ENCODE measurements around the gene PEX14. TPM values are rescaled to one million over a fixed set of nuclear protein-coding genes. Genes with fewer than 3 reads are reported as not detected.

Gene PEX14
- total and polyA plus RNA-seq, 2 experiments from 2014 or later = 10.0 to 20.9 TPM

DNA sequence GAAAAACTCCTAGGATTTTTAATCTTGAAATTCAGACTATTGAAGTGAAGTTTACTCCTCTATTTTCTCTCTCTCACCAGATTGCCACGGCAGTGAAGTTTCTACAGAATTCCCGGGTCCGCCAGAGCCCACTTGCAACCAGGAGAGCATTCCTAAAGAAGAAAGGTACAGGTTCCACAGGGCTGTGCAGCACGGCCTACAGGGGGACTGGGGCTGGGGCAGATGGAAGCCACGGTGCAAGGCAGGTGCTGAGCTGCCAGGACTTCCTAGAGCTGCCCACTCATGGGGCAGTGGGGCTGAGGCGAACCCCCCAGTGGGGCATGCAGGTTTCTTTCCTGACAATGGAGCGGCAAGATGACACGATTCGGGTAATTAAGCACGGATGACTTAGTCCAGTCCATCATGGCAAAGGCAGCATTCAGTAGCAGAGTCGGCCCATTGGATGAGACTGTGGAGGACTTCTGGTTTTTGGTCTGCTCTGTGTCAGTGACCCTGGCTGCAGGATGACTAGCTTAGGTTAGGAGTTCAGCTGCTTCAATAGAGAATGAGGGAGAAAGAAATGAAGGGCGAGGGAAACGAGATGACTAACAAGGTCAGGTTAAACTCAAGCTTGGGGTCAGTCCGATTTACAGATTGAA, 61.5 kb downstream of the PEX14 start:
- no peak for DNase-seq (ENCODE audit: low spot score)
- H3K27ac ChIP-seq = no peak overlapping the region
- TF ChIP-seq EZH2phosphoT487 (IDR thresholded peaks at IDR 0.05; ENCODE audit: low read depth, severe bottlenecking, unreplicated experiment) (no peak), EZH2 (IDR thresholded peaks at IDR 0.05; ENCODE audit: borderline replicate concordance) (no peak)
- TF ChIP-seq, protein P1, sequence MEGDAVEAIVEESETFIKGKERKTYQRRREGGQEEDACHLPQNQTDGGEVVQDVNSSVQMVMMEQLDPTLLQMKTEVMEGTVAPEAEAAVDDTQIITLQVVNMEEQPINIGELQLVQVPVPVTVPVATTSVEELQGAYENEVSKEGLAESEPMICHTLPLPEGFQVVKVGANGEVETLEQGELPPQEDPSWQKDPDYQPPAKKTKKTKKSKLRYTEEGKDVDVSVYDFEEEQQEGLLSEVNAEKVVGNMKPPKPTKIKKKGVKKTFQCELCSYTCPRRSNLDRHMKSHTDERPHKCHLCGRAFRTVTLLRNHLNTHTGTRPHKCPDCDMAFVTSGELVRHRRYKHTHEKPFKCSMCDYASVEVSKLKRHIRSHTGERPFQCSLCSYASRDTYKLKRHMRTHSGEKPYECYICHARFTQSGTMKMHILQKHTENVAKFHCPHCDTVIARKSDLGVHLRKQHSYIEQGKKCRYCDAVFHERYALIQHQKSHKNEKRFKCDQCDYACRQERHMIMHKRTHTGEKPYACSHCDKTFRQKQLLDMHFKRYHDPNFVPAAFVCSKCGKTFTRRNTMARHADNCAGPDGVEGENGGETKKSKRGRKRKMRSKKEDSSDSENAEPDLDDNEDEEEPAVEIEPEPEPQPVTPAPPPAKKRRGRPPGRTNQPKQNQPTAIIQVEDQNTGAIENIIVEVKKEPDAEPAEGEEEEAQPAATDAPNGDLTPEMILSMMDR (IDR thresholded peaks at IDR 0.05; ENCODE audit: poor library complexity) = no peak
- H3K27me3 ChIP-seq = no peaks in the 10 kb centered on the region
- H3K4me2 ChIP-seq = no peak overlapping the region
- peaks cover 1% of the 10 kb centered on the region for H3K4me1 ChIP-seq (ENCODE audit: insufficient read depth)
- no peaks in the 10 kb centered on the region for H3K9me2 ChIP-seq (replicated peaks; ENCODE audit: insufficient read depth)
- no peak overlapping the region for H2AFZ ChIP-seq
- H3K79me2 ChIP-seq = peaks cover 41% of the 10 kb centered on the region
- H3K9me3 ChIP-seq (ENCODE audit: low read depth) = no peaks in the 10 kb centered on the region
- 90% methylated on average over 14 of the region's 14 CpGs for whole genome bisulfite sequencing (ENCODE audit: low lambda C conversion rate, missing lambda C conversion rate)
- H3K4me3 ChIP-seq = no peak overlapping the region
- peaks cover 6% of the 10 kb centered on the region for H4K20me1 ChIP-seq (ENCODE audit: insufficient read depth, poor library complexity, severe bottlenecking)
- H3K36me3 ChIP-seq (replicated peaks; ENCODE audit: insufficient read depth, low read depth) = no peaks in the 10 kb centered on the region

DNA sequence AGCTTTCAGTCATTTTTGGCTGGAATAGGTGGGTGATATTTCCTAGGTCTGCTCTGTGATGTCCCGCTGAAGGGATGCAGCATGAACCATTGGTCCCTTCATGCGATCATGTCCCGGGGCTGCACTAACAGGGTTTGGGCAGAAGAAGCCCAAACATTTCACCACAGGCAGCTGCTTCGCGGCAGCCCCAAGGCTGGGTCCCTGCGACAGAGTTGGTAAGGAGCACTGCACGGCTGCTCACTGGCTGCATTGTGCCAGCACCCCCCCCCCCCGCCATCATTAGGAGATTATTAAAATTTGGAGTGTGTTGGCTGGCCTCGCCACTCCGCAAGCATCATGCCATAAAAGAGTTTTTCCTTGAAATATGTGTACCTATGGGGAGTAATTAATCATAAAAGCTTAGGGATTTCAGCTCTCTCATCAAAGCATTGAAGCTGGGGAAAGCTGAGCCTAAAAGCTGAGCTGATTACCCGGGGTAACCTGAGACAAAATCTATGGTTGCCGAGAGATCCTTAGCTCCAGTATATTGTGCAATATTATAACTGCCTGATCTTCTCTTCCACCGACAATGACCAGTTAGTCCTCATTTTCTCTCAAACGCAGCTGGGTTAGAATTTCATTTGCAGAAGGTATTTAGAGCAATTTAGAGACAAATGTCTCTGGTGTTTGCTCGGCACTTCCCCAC, 62.5 kb downstream of the PEX14 start:
- Histone ChIP-seq H2AFZ (no peak overlapping the region), H3K27ac (no peak overlapping the region), H4K20me1 (ENCODE audit: insufficient read depth, poor library complexity, severe bottlenecking) (no peaks in the 10 kb centered on the region), H3K79me2 (peaks cover 31% of the 10 kb centered on the region), H3K4me2 (no peak overlapping the region), H3K4me3 (no peak overlapping the region), H3K9me2 (replicated peaks; ENCODE audit: insufficient read depth) (no peaks in the 10 kb centered on the region), H3K36me3 (replicated peaks; ENCODE audit: insufficient read depth, low read depth) (no peaks in the 10 kb centered on the region), H3K9me3 (ENCODE audit: low read depth) (no peaks in the 10 kb centered on the region), H3K4me1 (ENCODE audit: insufficient read depth) (no peaks in the 10 kb centered on the region), H3K27me3 (no peaks in the 10 kb centered on the region)
- DNase-seq (ENCODE audit: low spot score) = no peak
- 68% methylated on average over 15 of the region's 15 CpGs for WGBS (ENCODE audit: low lambda C conversion rate, missing lambda C conversion rate)
- TF ChIP-seq EZH2phosphoT487 (IDR thresholded peaks at IDR 0.05; ENCODE audit: low read depth, severe bottlenecking, unreplicated experiment) = no peak
- TF ChIP-seq EZH2 (IDR thresholded peaks at IDR 0.05; ENCODE audit: borderline replicate concordance) = no peak
- TF ChIP-seq, protein P1 (IDR thresholded peaks at IDR 0.05; ENCODE audit: poor library complexity) = no peak

DNA sequence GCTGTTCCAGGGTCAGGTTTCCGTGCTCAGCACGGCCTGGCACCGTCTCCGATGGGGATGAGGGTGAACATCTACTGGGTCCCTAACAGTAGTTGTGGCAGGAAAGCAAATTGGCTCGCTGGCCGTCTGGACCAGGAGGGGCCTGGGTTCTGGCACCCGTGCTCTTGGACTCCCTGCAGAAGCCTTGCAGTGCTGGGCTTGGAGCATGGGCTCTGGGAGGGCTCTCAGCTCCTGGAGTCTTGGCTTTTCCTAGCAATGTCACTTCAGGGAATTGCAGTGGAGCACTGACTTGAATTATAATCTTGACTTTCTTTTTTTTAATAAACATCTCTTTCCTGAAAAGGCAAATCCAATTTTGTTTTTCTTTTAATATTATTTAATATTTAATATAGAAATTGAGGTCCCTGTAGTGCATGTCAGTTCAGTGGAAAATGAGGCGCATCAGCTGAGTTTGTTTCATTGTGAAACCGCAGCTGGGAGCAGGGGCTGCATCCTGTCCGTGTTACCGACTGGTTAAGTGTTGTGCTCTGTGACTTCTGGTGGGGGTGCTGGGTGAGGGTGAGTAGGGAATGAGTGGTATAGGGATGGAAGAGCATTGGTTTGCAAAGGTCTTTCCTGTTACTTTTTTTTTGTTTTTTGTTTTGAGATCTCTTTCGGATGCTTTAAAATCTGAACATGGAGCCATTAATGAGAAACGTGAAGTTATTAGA, 64.1 kb downstream of the PEX14 start:
- H3K79me2 ChIP-seq = peaks cover 19% of the 10 kb centered on the region
- no peak overlapping the region for H3K4me3 ChIP-seq
- no peaks in the 10 kb centered on the region for H3K9me2 ChIP-seq (replicated peaks; ENCODE audit: insufficient read depth)
- H3K27me3 ChIP-seq = no peaks in the 10 kb centered on the region
- H3K36me3 ChIP-seq (replicated peaks; ENCODE audit: insufficient read depth, low read depth) = no peaks in the 10 kb centered on the region
- H4K20me1 ChIP-seq (ENCODE audit: insufficient read depth, poor library complexity, severe bottlenecking) = no peaks in the 10 kb centered on the region
- H3K9me3 ChIP-seq (ENCODE audit: low read depth) = no peaks in the 10 kb centered on the region
- H3K27ac ChIP-seq = no peak overlapping the region
- DNase-seq (ENCODE audit: low spot score) = no peak
- H2AFZ ChIP-seq = no peak overlapping the region
- no peak overlapping the region for H3K4me2 ChIP-seq
- H3K4me1 ChIP-seq (ENCODE audit: insufficient read depth) = no peaks in the 10 kb centered on the region
- no peak for TF ChIP-seq EZH2phosphoT487 (IDR thresholded peaks at IDR 0.05; ENCODE audit: low read depth, severe bottlenecking, unreplicated experiment)
- no peak for TF ChIP-seq EZH2 (IDR thresholded peaks at IDR 0.05; ENCODE audit: borderline replicate concordance)
- TF ChIP-seq, protein P1 (IDR thresholded peaks at IDR 0.05; ENCODE audit: poor library complexity) = no peak
- 81% methylated on average over 13 of the region's 13 CpGs for WGBS (ENCODE audit: low lambda C conversion rate, missing lambda C conversion rate)

All from hepatocyte (in vitro differentiated cells).